K562 (cell line): ENCODE results near the gene AMDHD1. TPM values are rescaled to one million over a fixed set of nuclear protein-coding genes. Genes with fewer than 3 reads are reported as not detected.

Experiments used
- ATAC-seq: fragments of 200-7000 bp; cut with Tn5 transposase; 3 replicates; pipeline ENCODE4 v1.9.1; 2020; ENCODE audit warnings: moderate library complexity
- BruUV-seq: library from RNA; stranded (reverse); fragments of 400-500 nt; replicated peaks from 2 replicates; lab custom pipeline; 2021; lab: Mats Ljungman, UMichigan
- CTCF ChIA-PET: fragments of 300-600 bp; formaldehyde crosslinking; extraction: SDS; loops from one replicate; lab custom pipeline; 2021; ENCODE audit warnings: low intra/inter-chr PET ratio; lab: Yijun Ruan, JAX
- POLR2A ChIA-PET: fragments of 300-600, 350-650 bp; sonication (Branson Sonifier 250); formaldehyde crosslinking; extraction: SDS; loops from one replicate; lab custom pipeline; 2021; ENCODE audit warnings: antibody characterized with exemption, inconsistent platforms; lab: Yijun Ruan, JAX
- DNase-seq, 4 experiments: peaks; one replicate each; pipeline versions ENCODE4 v3.0.0 to v3.0.0-alpha.2; 2011 to 2018; ENCODE audit warnings: low spot score in 3 of 4, mixed read lengths in 3 of 4; ENCODE audit errors: extremely low read depth in 1 of 4
- FAIRE-seq: peaks from 2 replicates; lab custom pipeline; 2011; peaks lifted over from hg19 to GRCh38; lab: Jason Lieb, UNC
- H2AFZ ChIP-seq: 2 replicates; pipeline ENCODE4 v1.6.0; 2011; ENCODE audit warnings: low read depth, low read length, control low read depth, inconsistent platforms
- H3K27ac ChIP-seq: fragments of 200-600 bp; 3 replicates; pipeline ENCODE4 v1.8.0; 2011; ENCODE audit warnings: low read depth, mild to moderate bottlenecking, control low read depth, inconsistent platforms, low read length, moderate library complexity, mixed read lengths; ENCODE audit errors: extremely low read depth
- H3K27me3 ChIP-seq, 2 experiments: fragments of 300-600 bp in 1 of 2; 2 replicates in 1 of 2; 3 replicates in 1 of 2; pipeline versions ENCODE4 v1.6.0 to v1.8.0; 2011; ENCODE audit warnings: inconsistent platforms in 2 of 2, low read length in 2 of 2, mild to moderate bottlenecking in 1 of 2, mixed read lengths in 1 of 2, moderate library complexity in 1 of 2; ENCODE audit not compliant: control insufficient read depth in 2 of 2, insufficient read depth in 2 of 2
- H3K36me3 ChIP-seq: fragments of 300-600 bp; 3 replicates; pipeline ENCODE4 v1.8.0; 2011; ENCODE audit warnings: mild to moderate bottlenecking, low read length, inconsistent platforms; ENCODE audit not compliant: control insufficient read depth, insufficient read depth
- H3K4me1 ChIP-seq, 2 experiments: fragments of 200-600 bp in 1 of 2; replicated peaks in 1 of 2; 2 replicates in 1 of 2; 3 replicates in 1 of 2; pipeline versions ENCODE4 v1.5.1 to v1.8.0; 2011; ENCODE audit warnings: inconsistent platforms in 2 of 2, low read length in 2 of 2, mild to moderate bottlenecking in 1 of 2, mixed read lengths in 1 of 2, moderate library complexity in 1 of 2; ENCODE audit not compliant: control insufficient read depth in 2 of 2, insufficient read depth in 2 of 2
- H3K4me2 ChIP-seq: 2 replicates; pipeline ENCODE4 v1.6.1; 2011; ENCODE audit warnings: low read length, control low read depth, inconsistent platforms, mixed read lengths; ENCODE audit not compliant: insufficient read depth
- H3K4me3 ChIP-seq: fragments of 200-600 bp; sonication (generic), shearing (Covaris generic); 2 replicates; pipeline ENCODE4 v1.5.1; 2016; ENCODE audit warnings: control low read depth, inconsistent platforms
- H3K79me2 ChIP-seq: fragments of 200-600 bp; 3 replicates; pipeline ENCODE4 v1.8.0; 2011; ENCODE audit warnings: low read length, inconsistent platforms; ENCODE audit not compliant: control insufficient read depth, insufficient read depth
- H3K9ac ChIP-seq, 2 experiments: 2 replicates each; pipeline versions ENCODE4 v1.6.0 to v1.6.1; 2011; ENCODE audit warnings: low read depth in 2 of 2, low read length in 2 of 2, control low read depth in 1 of 2, inconsistent platforms in 1 of 2, mild to moderate bottlenecking in 1 of 2, mixed read lengths in 1 of 2; ENCODE audit not compliant: insufficient read depth in 1 of 2
- H3K9me1 ChIP-seq: one replicate; pipeline ENCODE4 v1.6.0; 2011; ENCODE audit warnings: inconsistent platforms, mild to moderate bottlenecking, low read length, moderate library complexity; ENCODE audit not compliant: control insufficient read depth, insufficient read depth
- H3K9me3 ChIP-seq: replicated peaks from 2 replicates; pipeline ENCODE4 v1.5.1; 2011; ENCODE audit warnings: low read depth, low read length, inconsistent platforms; ENCODE audit not compliant: control insufficient read depth, insufficient read depth
- H4K20me1 ChIP-seq: replicated peaks from 2 replicates; pipeline ENCODE4 v1.6.1; 2011; ENCODE audit warnings: low read length, inconsistent platforms, mixed read lengths; ENCODE audit not compliant: control insufficient read depth, insufficient read depth
- ATF7 ChIP-seq: fragments of 450-650 bp; IDR thresholded peaks from 2 replicates; pipeline ENCODE4 v1.7.1; 2014; ENCODE audit warnings: mild to moderate bottlenecking, moderate library complexity
- BHLHE40 ChIP-seq: IDR thresholded peaks from 2 replicates; pipeline ENCODE4 v1.6.1; 2011; ENCODE audit warnings: low read length, improper control_type of control experiment
- BRCA1 ChIP-seq, 2 experiments: fragments of 450-650 bp in 1 of 2; sonication (generic) in 1 of 2; formaldehyde crosslinking in 1 of 2; IDR thresholded peaks; 2 replicates each; pipeline versions ENCODE4 v1.5.0 to v1.6.1; 2017 to 2020; ENCODE audit warnings: mild to moderate bottlenecking in 1 of 2, missing genetic modification reagents in 1 of 2
- CBFB ChIP-seq: sonication (generic); formaldehyde crosslinking; IDR thresholded peaks from 2 replicates; pipeline ENCODE4 v1.4.0; 2020; ENCODE audit warnings: mild to moderate bottlenecking, missing genetic modification reagents
- CBX2 ChIP-seq: fragments of 200-600 bp; sonication (generic); IDR thresholded peaks from one replicate; pipeline ENCODE4 v1.6.1; 2012; ENCODE audit warnings: mild to moderate bottlenecking, low read length, inconsistent platforms; ENCODE audit not compliant: insufficient read depth, poor library complexity, severe bottlenecking
- CHD2 ChIP-seq: IDR thresholded peaks from 2 replicates; pipeline ENCODE4 v1.6.1; 2011; ENCODE audit warnings: low read depth, low read length
- ELF2 ChIP-seq: fragments of 250-450 bp; sonication (Bioruptor Pico); IDR thresholded peaks from 2 replicates; pipeline ENCODE4 v1.5.0; 2021; ENCODE audit warnings: mild to moderate bottlenecking
- ELK1 ChIP-seq: sonication (generic); formaldehyde crosslinking; IDR thresholded peaks from 2 replicates; pipeline ENCODE4 v1.8.1; 2022; ENCODE audit warnings: missing genetic modification reagents
- ETV1 ChIP-seq: fragments of 450-650 bp; conservative IDR thresholded peaks from 2 replicates; pipeline ENCODE4 v1.6.1; 2016; ENCODE audit warnings: missing genetic modification characterization, control low read depth, low read depth, missing compliant biosample characterization
- LARP7 ChIP-seq: fragments of 450-650 bp; IDR thresholded peaks from 2 replicates; pipeline ENCODE4 v1.6.1; 2016
- NR4A1 ChIP-seq, 2 experiments: fragments of 250-450 bp in 1 of 2; fragments of 450-650 bp in 1 of 2; sonication (Bioruptor Pico) in 1 of 2; IDR thresholded peaks; 2 replicates each; pipeline versions ENCODE4 v1.4.0 to v1.6.1; 2016 to 2020; ENCODE audit warnings: mild to moderate bottlenecking in 2 of 2, missing compliant biosample characterization in 1 of 2, missing genetic modification characterization in 1 of 2, moderate library complexity in 1 of 2
- SAP30 ChIP-seq: fragments of 200-600 bp; sonication (generic); IDR thresholded peaks from 2 replicates; pipeline ENCODE4 v1.6.1; 2012; ENCODE audit warnings: borderline replicate concordance, low read depth, mild to moderate bottlenecking, moderate library complexity, low read length, control low read depth, inconsistent platforms; ENCODE audit not compliant: insufficient read depth, poor library complexity, severe bottlenecking
- SLC30A9 ChIP-seq: fragments of 250-450 bp; sonication (Bioruptor Pico); IDR thresholded peaks from 2 replicates; pipeline ENCODE4 v1.8.0; 2022; ENCODE audit warnings: mild to moderate bottlenecking, moderate library complexity
- U2AF2 ChIP-seq: fragments of 200-400 bp; formaldehyde crosslinking; optimal IDR thresholded peaks from 2 replicates; pipeline ENCODE3; 2017; ENCODE audit warnings: low read depth, mild to moderate bottlenecking, low read length
- ZFP91 ChIP-seq: sonication (generic); formaldehyde crosslinking; IDR thresholded peaks from 2 replicates; pipeline ENCODE4 v1.8.0; 2022; ENCODE audit warnings: mild to moderate bottlenecking, missing genetic modification reagents
- ZNF184 ChIP-seq: sonication (generic); formaldehyde crosslinking; IDR thresholded peaks from 2 replicates; pipeline ENCODE4 v1.5.0; 2020; ENCODE audit warnings: missing genetic modification reagents
- ZNF212 ChIP-seq: fragments of 450-650 bp; formaldehyde crosslinking; IDR thresholded peaks from 2 replicates; pipeline ENCODE4 v1.4.0; 2020; ENCODE audit warnings: mild to moderate bottlenecking
- ZNF232 ChIP-seq: sonication (generic); formaldehyde crosslinking; IDR thresholded peaks from 2 replicates; pipeline ENCODE4 v1.8.0; 2022; ENCODE audit warnings: mild to moderate bottlenecking, missing genetic modification reagents
- WGBS: fragments of 100-300 bp; shearing (Covaris generic); methylation state at CpG from one replicate; pipeline ENCODE4 v1.1.6; 2016; ENCODE audit warnings: low coverage, mixed read lengths; ENCODE audit not compliant: insufficient coverage; ENCODE audit errors: missing lambda C conversion rate; 5-methylcytosine and 5-hydroxymethylcytosine counted together
- in situ Hi-C: fragments of 300-500 bp; cut with MboI; formaldehyde crosslinking; loops from 4 replicates; pipeline ENCODE4 v1.15.0; 2018; ENCODE audit warnings: inconsistent platforms, mixed read lengths
- intact Hi-C: fragments of 100-400 bp; cut with micrococcal nuclease; formaldehyde crosslinking; loops from 2 replicates; pipeline ENCODE4 v1.14.2; 2022
- polyA plus RNA-seq, 8 experiments: library from polyadenylated mRNA; depleted of rRNA in 4 of 8; stranded (reverse) in 5 of 8; unstranded in 3 of 8; fragments of >200 nt; fragmentation: Nextera tagmentation in 2 of 8; fragmentation: Illumina TruSeq in 1 of 8; extraction: Ambion mirVana in 2 of 8; extraction: Trizol in 1 of 8; gene quantifications; 2 replicates each; pipeline versions ENCODE4 v1.2.1 to v1.2.3, GENCODE V29; 2011 to 2014; ENCODE audit warnings: inconsistent platforms in 1 of 8, missing spikeins in 1 of 8
- total RNA-seq, 7 experiments: library from RNA; depleted of rRNA in 6 of 7; stranded (reverse); fragments of >200 nt in 6 of 7; fragmentation: Illumina TruSeq in 2 of 7; extraction: Trizol in 2 of 7; gene quantifications; 2 replicates each; pipeline versions ENCODE4 v1.2.1 to v1.2.3, GENCODE V29; 2011 to 2021; ENCODE audit warnings: low replicate concordance in 1 of 7

Gene AMDHD1
- total and polyA plus RNA-seq, 9 of the 15 experiments (the other 6 are each of a cell fraction or from before 2014, with no cell fraction given), result not detected

- CTCF ChIA-PET, result no interaction called here
- no peak overlapping the region for H3K27ac ChIP-seq
- WGBS, result 0% methylated on average over 2 of the region's 2 CpGs
- no peaks in the 10 kb centered on the region for H3K9me3 ChIP-seq
- no peaks in the 10 kb centered on the region for H3K4me1 ChIP-seq
- H3K4me2 ChIP-seq, result no peak overlapping the region
- in situ Hi-C loops, result no loop called here
- no peaks in the 10 kb centered on the region for H3K79me2 ChIP-seq
- H4K20me1 ChIP-seq, result no peaks in the 10 kb centered on the region
- POLR2A ChIA-PET, result no interaction called here
- no TSS peak for BruUV-seq
- ATAC-seq (no peak), FAIRE-seq (no peak)
- intact Hi-C loops, result no loop called here
- H3K36me3 ChIP-seq, result no peaks in the 10 kb centered on the region
- no peak overlapping the region for H3K9ac ChIP-seq
- H3K4me3 ChIP-seq, result no peak overlapping the region
- no peak for TF ChIP-seq CBFB (CRISPR knock-in tag)
- no peak for TF ChIP-seq ATF7
- no peak for TF ChIP-seq SAP30
- TF ChIP-seq NR4A1 (CRISPR knock-in tag; IDR thresholded peaks at IDR 0.05), result no peak
- TF ChIP-seq NR4A1 (tag; IDR thresholded peaks at IDR 0.05), result no peak
- TF ChIP-seq ZNF184 (CRISPR knock-in tag), result no peak
- TF ChIP-seq ZNF232, result no peak
- TF ChIP-seq LARP7, result no peak
- no peak for TF ChIP-seq BHLHE40
- TF ChIP-seq SLC30A9 (CRISPR knock-in tag), result no peak
- no peak for TF ChIP-seq ELK1 (CRISPR knock-in tag)
- no peak for TF ChIP-seq CHD2
- TF ChIP-seq CBX2, result no peak
- TF ChIP-seq ZNF212, result no peak
- TF ChIP-seq BRCA1 (IDR thresholded peaks at IDR 0.05), result no peak
- TF ChIP-seq BRCA1 (CRISPR knock-in tag; IDR thresholded peaks at IDR 0.05), result no peak
- no peak for TF ChIP-seq U2AF2
- TF ChIP-seq ETV1 (tag), result no peak
- TF ChIP-seq ELF2 (CRISPR knock-in tag), result no peak
- TF ChIP-seq ZFP91 (CRISPR knock-in tag), result no peak
- TF ChIP-seq, all 486 proteins: peak for 0
- Histone ChIP-seq H3K27me3 (peaks cover 0 to 5% of the 10 kb centered on the region in 2 experiments; a peak in 1 of 5 replicates), H3K9me1 (no peaks in the 10 kb centered on the region), H2AFZ (no peak overlapping the region)
- no peak for DNase-seq
Observed at GRCh38 chr12:95963096-95963495, 20.0 kb downstream of the AMDHD1 start.
